Measurements from ENCODE around the gene POU2F3. TPM values are rescaled to one million over a fixed set of nuclear protein-coding genes. Genes with fewer than 3 reads are reported as not detected.

Gene POU2F3
- total and polyA plus RNA-seq, 2 experiments from 2014 or later, result not detected

DNA sequence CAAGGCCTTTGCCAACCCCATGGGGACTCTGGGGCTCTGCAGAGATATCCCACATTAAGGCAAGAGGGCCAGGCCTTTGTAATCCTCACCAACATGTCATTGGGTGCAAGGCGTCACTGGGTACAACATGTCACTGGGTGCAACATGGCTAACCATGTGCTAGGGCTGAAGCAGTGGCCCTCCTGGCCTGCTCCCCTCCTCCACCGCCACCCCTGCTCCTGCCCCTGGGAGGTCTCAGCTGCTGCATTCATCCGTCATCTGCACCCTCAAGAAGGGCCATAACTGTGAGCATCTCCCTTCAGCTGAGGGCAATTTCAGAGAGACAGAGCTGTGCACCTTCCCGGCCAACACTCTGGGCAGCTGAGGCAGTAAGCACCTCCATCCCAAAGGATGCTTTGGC, 45.8 kb upstream of the POU2F3 start:
- 97% methylated on average over 4 of the region's 4 CpGs for WGBS (ENCODE audit: low lambda C conversion rate, missing lambda C conversion rate)
- Histone ChIP-seq H2AFZ (no peak overlapping the region), H3K4me3 (no peak overlapping the region), H3K4me1 (ENCODE audit: insufficient read depth) (peaks cover 47% of the 10 kb centered on the region), H3K27me3 (no peaks in the 10 kb centered on the region), H3K4me2 (no peak overlapping the region), H3K79me2 (no peaks in the 10 kb centered on the region), H3K27ac (no peak overlapping the region), H4K20me1 (ENCODE audit: insufficient read depth, poor library complexity, severe bottlenecking) (no peaks in the 10 kb centered on the region), H3K9me2 (replicated peaks; ENCODE audit: insufficient read depth) (no peaks in the 10 kb centered on the region), H3K9me3 (ENCODE audit: low read depth) (no peaks in the 10 kb centered on the region), H3K36me3 (replicated peaks; ENCODE audit: insufficient read depth, low read depth) (no peaks in the 10 kb centered on the region)
- DNase-seq (ENCODE audit: low spot score), result no peak
- TF ChIP-seq EZH2 (IDR thresholded peaks at IDR 0.05; ENCODE audit: borderline replicate concordance), result no peak
- TF ChIP-seq, protein P1, sequence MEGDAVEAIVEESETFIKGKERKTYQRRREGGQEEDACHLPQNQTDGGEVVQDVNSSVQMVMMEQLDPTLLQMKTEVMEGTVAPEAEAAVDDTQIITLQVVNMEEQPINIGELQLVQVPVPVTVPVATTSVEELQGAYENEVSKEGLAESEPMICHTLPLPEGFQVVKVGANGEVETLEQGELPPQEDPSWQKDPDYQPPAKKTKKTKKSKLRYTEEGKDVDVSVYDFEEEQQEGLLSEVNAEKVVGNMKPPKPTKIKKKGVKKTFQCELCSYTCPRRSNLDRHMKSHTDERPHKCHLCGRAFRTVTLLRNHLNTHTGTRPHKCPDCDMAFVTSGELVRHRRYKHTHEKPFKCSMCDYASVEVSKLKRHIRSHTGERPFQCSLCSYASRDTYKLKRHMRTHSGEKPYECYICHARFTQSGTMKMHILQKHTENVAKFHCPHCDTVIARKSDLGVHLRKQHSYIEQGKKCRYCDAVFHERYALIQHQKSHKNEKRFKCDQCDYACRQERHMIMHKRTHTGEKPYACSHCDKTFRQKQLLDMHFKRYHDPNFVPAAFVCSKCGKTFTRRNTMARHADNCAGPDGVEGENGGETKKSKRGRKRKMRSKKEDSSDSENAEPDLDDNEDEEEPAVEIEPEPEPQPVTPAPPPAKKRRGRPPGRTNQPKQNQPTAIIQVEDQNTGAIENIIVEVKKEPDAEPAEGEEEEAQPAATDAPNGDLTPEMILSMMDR (IDR thresholded peaks at IDR 0.05; ENCODE audit: poor library complexity), result no peak

DNA sequence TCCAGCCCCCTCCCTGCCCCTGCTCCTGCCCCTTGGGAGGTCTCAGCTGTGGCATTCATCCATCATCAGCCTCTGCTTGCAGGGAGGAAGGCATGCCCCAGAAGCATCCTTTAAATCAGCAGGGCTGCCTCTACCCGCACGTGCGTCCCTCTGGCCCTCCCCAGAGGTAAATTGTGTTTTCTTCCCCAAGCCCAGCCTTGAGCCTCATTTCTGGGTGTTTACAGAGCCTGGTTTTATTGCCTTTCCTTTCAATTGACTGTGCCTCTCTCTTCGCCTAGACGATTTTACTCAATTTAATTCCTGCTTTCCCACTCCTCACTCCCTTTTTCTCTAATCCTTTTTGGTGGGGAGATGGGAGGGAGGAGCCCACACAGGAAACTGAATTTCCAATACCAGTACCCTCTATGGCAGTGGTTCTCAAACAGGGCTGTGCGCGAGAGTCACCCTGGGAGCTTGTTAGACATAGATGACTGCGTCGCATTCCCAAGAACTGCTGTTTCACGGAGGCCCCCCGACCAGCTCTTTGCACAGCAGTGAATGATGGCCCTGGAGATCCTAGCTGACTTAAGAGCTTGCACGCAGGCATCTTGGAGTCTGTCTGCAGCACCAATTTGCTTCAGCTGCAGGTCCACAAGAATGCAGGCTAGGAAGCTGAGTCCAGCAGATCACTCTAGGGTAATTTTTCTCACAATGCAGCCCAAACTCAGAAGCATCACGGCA, 44.2 kb upstream of the POU2F3 start:
- Histone ChIP-seq H3K9me2 (replicated peaks; ENCODE audit: insufficient read depth) (no peaks in the 10 kb centered on the region), H3K36me3 (replicated peaks; ENCODE audit: insufficient read depth, low read depth) (no peaks in the 10 kb centered on the region), H3K4me3 (no peak overlapping the region), H3K4me1 (ENCODE audit: insufficient read depth) (peaks cover 47% of the 10 kb centered on the region), H3K27me3 (no peaks in the 10 kb centered on the region), H3K79me2 (no peaks in the 10 kb centered on the region), H4K20me1 (ENCODE audit: insufficient read depth, poor library complexity, severe bottlenecking) (no peaks in the 10 kb centered on the region), H2AFZ (no peak overlapping the region), H3K9me3 (ENCODE audit: low read depth) (no peaks in the 10 kb centered on the region), H3K4me2 (peak overlapping the region; percentile 23), H3K27ac (peak overlapping the region; percentile 64)
- 30% methylated on average over 13 of the region's 13 CpGs for WGBS (ENCODE audit: low lambda C conversion rate, missing lambda C conversion rate)
- peak; percentile 54 for DNase-seq (ENCODE audit: low spot score)
- TF ChIP-seq EZH2 (IDR thresholded peaks at IDR 0.05; ENCODE audit: borderline replicate concordance) (no peak), EZH2phosphoT487 (IDR thresholded peaks at IDR 0.05; ENCODE audit: low read depth, severe bottlenecking, unreplicated experiment) (no peak)
- TF ChIP-seq, protein P1 (IDR thresholded peaks at IDR 0.05; ENCODE audit: poor library complexity), result no peak

DNA sequence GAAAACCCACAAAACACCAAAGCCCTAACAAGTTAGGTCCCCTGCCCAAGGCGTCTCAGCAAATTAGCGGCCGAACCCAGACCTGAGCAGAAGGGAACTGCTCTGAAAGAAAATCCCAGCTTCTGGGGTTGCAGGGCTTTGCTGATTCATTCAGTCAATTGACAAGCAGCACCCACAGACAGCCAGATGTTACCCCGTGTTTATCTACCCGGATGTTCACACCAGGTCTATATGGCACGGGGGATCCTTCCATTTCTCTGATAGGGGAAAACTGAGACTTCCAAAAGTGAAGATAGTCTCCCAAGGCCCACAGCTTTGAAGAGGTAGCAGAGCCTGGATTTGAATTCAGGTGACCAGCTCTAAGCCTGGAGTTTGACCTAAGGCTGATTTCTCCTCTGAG, 43.1 kb upstream of the POU2F3 start:
- H4K20me1 ChIP-seq (ENCODE audit: insufficient read depth, poor library complexity, severe bottlenecking), result no peaks in the 10 kb centered on the region
- H3K4me3 ChIP-seq, result no peak overlapping the region
- peak overlapping the region; percentile 64 for H3K27ac ChIP-seq
- peaks cover 47% of the 10 kb centered on the region for H3K4me1 ChIP-seq (ENCODE audit: insufficient read depth)
- H3K79me2 ChIP-seq, result no peaks in the 10 kb centered on the region
- WGBS (ENCODE audit: low lambda C conversion rate, missing lambda C conversion rate), result 82% methylated on average over 6 of the region's 6 CpGs
- H3K9me2 ChIP-seq (replicated peaks; ENCODE audit: insufficient read depth), result no peaks in the 10 kb centered on the region
- H3K36me3 ChIP-seq (replicated peaks; ENCODE audit: insufficient read depth, low read depth), result no peaks in the 10 kb centered on the region
- H2AFZ ChIP-seq, result no peak overlapping the region
- H3K27me3 ChIP-seq, result no peaks in the 10 kb centered on the region
- H3K9me3 ChIP-seq (ENCODE audit: low read depth), result no peaks in the 10 kb centered on the region
- no peak for TF ChIP-seq EZH2phosphoT487 (IDR thresholded peaks at IDR 0.05; ENCODE audit: low read depth, severe bottlenecking, unreplicated experiment)
- no peak overlapping the region for H3K4me2 ChIP-seq
- no peak for DNase-seq (ENCODE audit: low spot score)

DNA sequence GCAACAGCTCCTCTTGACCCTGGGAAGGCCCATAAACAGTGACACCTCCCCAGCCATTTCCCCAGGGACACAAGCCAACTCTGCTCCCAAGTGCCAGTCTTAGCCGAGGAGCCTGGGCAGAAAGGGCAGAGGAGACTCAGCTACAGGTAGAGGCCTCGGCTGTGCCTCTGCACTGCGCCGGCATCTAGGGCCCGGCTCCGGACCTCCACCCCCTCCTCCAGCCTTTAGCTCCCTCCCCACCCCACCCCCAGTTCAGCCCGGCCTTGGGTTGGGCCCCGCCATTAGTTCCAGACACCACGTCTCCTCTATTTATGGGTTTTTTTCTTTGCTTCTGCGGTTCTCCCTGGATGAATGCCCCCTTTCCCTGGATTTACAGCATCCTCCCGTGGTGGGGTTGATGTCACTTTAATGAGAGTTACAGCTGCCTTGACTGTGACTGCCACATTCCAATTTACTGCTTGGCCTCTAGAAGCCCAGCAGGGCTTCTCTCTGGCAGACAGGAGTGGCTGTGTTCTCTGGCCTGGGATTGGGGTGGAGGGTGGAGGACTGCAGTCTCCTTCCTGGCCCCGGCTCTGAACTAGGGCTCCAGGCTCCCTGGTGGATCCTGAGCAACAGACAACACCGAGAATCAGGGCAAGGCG, 42.6 kb upstream of the POU2F3 start:
- Histone ChIP-seq H3K4me1 (ENCODE audit: insufficient read depth) (peaks cover 52% of the 10 kb centered on the region), H3K79me2 (no peaks in the 10 kb centered on the region), H2AFZ (no peak overlapping the region), H3K9me3 (ENCODE audit: low read depth) (no peaks in the 10 kb centered on the region), H3K27me3 (no peaks in the 10 kb centered on the region), H3K27ac (peak overlapping the region; percentile 64), H3K4me2 (peak overlapping the region; percentile 54), H3K4me3 (no peak overlapping the region), H4K20me1 (ENCODE audit: insufficient read depth, poor library complexity, severe bottlenecking) (no peaks in the 10 kb centered on the region), H3K9me2 (replicated peaks; ENCODE audit: insufficient read depth) (no peaks in the 10 kb centered on the region), H3K36me3 (replicated peaks; ENCODE audit: insufficient read depth, low read depth) (no peaks in the 10 kb centered on the region)
- TF ChIP-seq EZH2phosphoT487 (IDR thresholded peaks at IDR 0.05; ENCODE audit: low read depth, severe bottlenecking, unreplicated experiment), result no peak
- TF ChIP-seq, protein P1 (IDR thresholded peaks at IDR 0.05; ENCODE audit: poor library complexity), result no peak
- no peak for TF ChIP-seq EZH2 (IDR thresholded peaks at IDR 0.05; ENCODE audit: borderline replicate concordance)
- peak; percentile 55 for DNase-seq (ENCODE audit: low spot score)
- WGBS (ENCODE audit: low lambda C conversion rate, missing lambda C conversion rate), result 34% methylated on average over 10 of the region's 14 CpGs
